Activated T-cell treated with anti-CD3 and anti-CD28 coated beads for 24 hours (primary cell): ENCODE results near the gene IQCN.
A peak's percentile ranks its signal among the peaks of the same experiment; 100 is the strongest.

Experiments
- DNase-seq: peaks from one replicate; pipeline ENCODE4 v3.0.0-alpha.2; 2020; ENCODE audit warnings: low read depth

IQCN gene

GRCh38 chr19:18274219-18274780 lies at the start of gene IQCN:
Gene IQCN (minus strand): TSS chr19:18274452. CDS start chr19:18269478, 4,974 bp downstream.
- DNase-seq = no peak

- DNase-seq = peak; percentile 99
Measured at GRCh38 chr19:18322759-18323460, 48.7 kb upstream of the IQCN start, which contains the start of gene LSM4. Gene LSM4 (minus strand): TSS chr19:18323076. CDS start chr19:18323020, 56 bp downstream.

GRCh38 chr19:18322318-18322758 lies 48.1 kb upstream of the IQCN start:
- DNase-seq = no peak

- DNase-seq = no peak
Measured at GRCh38 chr19:18321734-18322102, 47.5 kb upstream of the IQCN start.

GRCh38 chr19:18320865-18321733 lies 46.8 kb upstream of the IQCN start:
- no peak for DNase-seq

GRCh38 chr19:18319591-18320135 lies 45.4 kb upstream of the IQCN start:
- DNase-seq = no peak

- DNase-seq = no peak
Measured at GRCh38 chr19:18317961-18318800, 43.9 kb upstream of the IQCN start.

GRCh38 chr19:18313398-18313797 lies 39.1 kb upstream of the IQCN start:
- no peak for DNase-seq

GRCh38 chr19:18312092-18312534 lies 37.9 kb upstream of the IQCN start:
- no peak for DNase-seq

- DNase-seq = no peak
Measured at GRCh38 chr19:18311502-18312091, 37.3 kb upstream of the IQCN start.

GRCh38 chr19:18310966-18311365 lies 36.7 kb upstream of the IQCN start:
- no peak for DNase-seq

- DNase-seq = no peak
Measured at GRCh38 chr19:18310118-18310909, 36.1 kb upstream of the IQCN start.

GRCh38 chr19:18309525-18310064 lies 35.3 kb upstream of the IQCN start:
- no peak for DNase-seq

- no peak for DNase-seq
Measured at GRCh38 chr19:18308948-18309325, 34.7 kb upstream of the IQCN start.

- DNase-seq = no peak
Measured at GRCh38 chr19:18308051-18308947, 34.0 kb upstream of the IQCN start.

- DNase-seq = no peak
Measured at GRCh38 chr19:18307271-18307681, 33.0 kb upstream of the IQCN start.

- DNase-seq = no peak
Measured at GRCh38 chr19:18306888-18307260, 32.6 kb upstream of the IQCN start.

- no peak for DNase-seq
Measured at GRCh38 chr19:18306209-18306887, 32.1 kb upstream of the IQCN start.
